ENCODE measurements around the gene TRAPPC12.

TRAPPC12 gene

GRCh38 chr2:3387644-3388411 is 8.3 kb downstream of the TRAPPC12 start:
- Mint-ChIP-seq H3K36me3 (ENCODE audit: low read depth) (peaks cover 73% of the 10 kb centered on the region), H3K9me3 (no peaks in the 10 kb centered on the region), H3K27me3 (no peaks in the 10 kb centered on the region), H3K27ac (no peak overlapping the region), H3K4me3 (no peak overlapping the region), H3K4me1 (ENCODE audit: low read depth) (peaks cover 38% of the 10 kb centered on the region)
- no peak for DNase-seq

- H3K4me3 Mint-ChIP-seq: no peak overlapping the region
- H3K27me3 Mint-ChIP-seq: no peaks in the 10 kb centered on the region
- peaks cover 41% of the 10 kb centered on the region for H3K4me1 Mint-ChIP-seq (ENCODE audit: low read depth)
- no peak overlapping the region for H3K27ac Mint-ChIP-seq
- no peaks in the 10 kb centered on the region for H3K9me3 Mint-ChIP-seq
- DNase-seq: no peak
- peaks cover 74% of the 10 kb centered on the region for H3K36me3 Mint-ChIP-seq (ENCODE audit: low read depth)
Observed at GRCh38 chr2:3388412-3388738, 8.9 kb downstream of the TRAPPC12 start.

GRCh38 chr2:3389193-3389592 is 9.7 kb downstream of the TRAPPC12 start:
- peaks cover 35% of the 10 kb centered on the region for H3K4me1 Mint-ChIP-seq (ENCODE audit: low read depth)
- H3K9me3 Mint-ChIP-seq: no peaks in the 10 kb centered on the region
- H3K27ac Mint-ChIP-seq: no peak overlapping the region
- H3K27me3 Mint-ChIP-seq: no peaks in the 10 kb centered on the region
- H3K36me3 Mint-ChIP-seq (ENCODE audit: low read depth): peaks cover 74% of the 10 kb centered on the region
- DNase-seq: no peak
- H3K4me3 Mint-ChIP-seq: no peak overlapping the region

- Mint-ChIP-seq H3K27me3 (no peaks in the 10 kb centered on the region), H3K4me1 (ENCODE audit: low read depth) (peaks cover 29% of the 10 kb centered on the region), H3K36me3 (ENCODE audit: low read depth) (peaks cover 75% of the 10 kb centered on the region), H3K27ac (no peak overlapping the region), H3K4me3 (no peak overlapping the region), H3K9me3 (peaks cover 5% of the 10 kb centered on the region)
- no peak for DNase-seq
Observed at GRCh38 chr2:3390041-3390440, 10.5 kb downstream of the TRAPPC12 start.

- H3K27ac Mint-ChIP-seq: no peak overlapping the region
- DNase-seq: no peak
- H3K36me3 Mint-ChIP-seq (ENCODE audit: low read depth): peaks cover 87% of the 10 kb centered on the region
- H3K4me3 Mint-ChIP-seq: no peak overlapping the region
- H3K9me3 Mint-ChIP-seq: peaks cover 19% of the 10 kb centered on the region
- H3K27me3 Mint-ChIP-seq: no peaks in the 10 kb centered on the region
- peaks cover 29% of the 10 kb centered on the region for H3K4me1 Mint-ChIP-seq (ENCODE audit: low read depth)
Observed at GRCh38 chr2:3392216-3392615, 12.7 kb downstream of the TRAPPC12 start.

- peaks cover 23% of the 10 kb centered on the region for H3K4me1 Mint-ChIP-seq (ENCODE audit: low read depth)
- H3K9me3 Mint-ChIP-seq: peaks cover 23% of the 10 kb centered on the region
- DNase-seq: no peak
- H3K27me3 Mint-ChIP-seq: no peaks in the 10 kb centered on the region
- no peak overlapping the region for H3K4me3 Mint-ChIP-seq
- peaks cover 88% of the 10 kb centered on the region for H3K36me3 Mint-ChIP-seq (ENCODE audit: low read depth)
- no peak overlapping the region for H3K27ac Mint-ChIP-seq
Observed at GRCh38 chr2:3396920-3397559, 17.5 kb downstream of the TRAPPC12 start.

- DNase-seq: no peak
- H3K4me1 Mint-ChIP-seq (ENCODE audit: low read depth): peaks cover 18% of the 10 kb centered on the region
- no peaks in the 10 kb centered on the region for H3K27me3 Mint-ChIP-seq
- no peak overlapping the region for H3K27ac Mint-ChIP-seq
- H3K4me3 Mint-ChIP-seq: no peak overlapping the region
- H3K9me3 Mint-ChIP-seq: peaks cover 23% of the 10 kb centered on the region
- peaks cover 90% of the 10 kb centered on the region for H3K36me3 Mint-ChIP-seq (ENCODE audit: low read depth)
Observed at GRCh38 chr2:3398857-3399256, 19.4 kb downstream of the TRAPPC12 start.

GRCh38 chr2:3399381-3399780 is 19.9 kb downstream of the TRAPPC12 start:
- H3K4me1 Mint-ChIP-seq (ENCODE audit: low read depth): peaks cover 21% of the 10 kb centered on the region
- no peak overlapping the region for H3K27ac Mint-ChIP-seq

GRCh38 chr2:3399829-3400228 is 20.3 kb downstream of the TRAPPC12 start:
- no peak for DNase-seq
- no peak overlapping the region for H3K4me3 Mint-ChIP-seq
- no peak overlapping the region for H3K27ac Mint-ChIP-seq

More at GRCh38 chr2:3399381-3399780, 19.9 kb downstream of the TRAPPC12 start:
- peaks cover 90% of the 10 kb centered on the region for H3K36me3 Mint-ChIP-seq (ENCODE audit: low read depth)
- no peak for DNase-seq
- no peak overlapping the region for H3K4me3 Mint-ChIP-seq
- H3K27me3 Mint-ChIP-seq: no peaks in the 10 kb centered on the region
- H3K9me3 Mint-ChIP-seq: peaks cover 23% of the 10 kb centered on the region

GRCh38 chr2:3403587-3404334 is 24.3 kb downstream of the TRAPPC12 start:
- Mint-ChIP-seq H3K27me3 (no peaks in the 10 kb centered on the region), H3K36me3 (ENCODE audit: low read depth) (peaks cover 82% of the 10 kb centered on the region), H3K9me3 (no peaks in the 10 kb centered on the region), H3K4me1 (ENCODE audit: low read depth) (peaks cover 18% of the 10 kb centered on the region), H3K27ac (no peak overlapping the region), H3K4me3 (no peak overlapping the region)
- DNase-seq: no peak

More at GRCh38 chr2:3399829-3400228, 20.3 kb downstream of the TRAPPC12 start:
- Mint-ChIP-seq H3K4me1 (ENCODE audit: low read depth) (peaks cover 21% of the 10 kb centered on the region), H3K27me3 (no peaks in the 10 kb centered on the region), H3K9me3 (peaks cover 20% of the 10 kb centered on the region), H3K36me3 (ENCODE audit: low read depth) (peaks cover 90% of the 10 kb centered on the region)

- H3K36me3 Mint-ChIP-seq (ENCODE audit: low read depth): peaks cover 82% of the 10 kb centered on the region
- no peaks in the 10 kb centered on the region for H3K27me3 Mint-ChIP-seq
- no peak overlapping the region for H3K4me3 Mint-ChIP-seq
- H3K27ac Mint-ChIP-seq: no peak overlapping the region
- no peaks in the 10 kb centered on the region for H3K9me3 Mint-ChIP-seq
- H3K4me1 Mint-ChIP-seq (ENCODE audit: low read depth): peaks cover 14% of the 10 kb centered on the region
- DNase-seq: no peak
Observed at GRCh38 chr2:3404349-3404894, 24.9 kb downstream of the TRAPPC12 start.

- Mint-ChIP-seq H3K4me3 (no peak overlapping the region), H3K27ac (no peak overlapping the region), H3K36me3 (ENCODE audit: low read depth) (peaks cover 85% of the 10 kb centered on the region), H3K4me1 (ENCODE audit: low read depth) (peaks cover 14% of the 10 kb centered on the region), H3K9me3 (no peaks in the 10 kb centered on the region), H3K27me3 (no peaks in the 10 kb centered on the region)
- no peak for DNase-seq
Observed at GRCh38 chr2:3405307-3405706, 25.8 kb downstream of the TRAPPC12 start.

GRCh38 chr2:3405876-3406275 is 26.4 kb downstream of the TRAPPC12 start:
- H3K9me3 Mint-ChIP-seq: no peaks in the 10 kb centered on the region
- no peak overlapping the region for H3K27ac Mint-ChIP-seq
- no peak for DNase-seq
- no peak overlapping the region for H3K4me3 Mint-ChIP-seq
- no peaks in the 10 kb centered on the region for H3K27me3 Mint-ChIP-seq
- peaks cover 15% of the 10 kb centered on the region for H3K4me1 Mint-ChIP-seq (ENCODE audit: low read depth)
- peaks cover 82% of the 10 kb centered on the region for H3K36me3 Mint-ChIP-seq (ENCODE audit: low read depth)

- Mint-ChIP-seq H3K36me3 (ENCODE audit: low read depth) (peaks cover 84% of the 10 kb centered on the region), H3K27ac (no peak overlapping the region), H3K4me1 (ENCODE audit: low read depth) (peaks cover 19% of the 10 kb centered on the region), H3K4me3 (no peak overlapping the region), H3K9me3 (no peaks in the 10 kb centered on the region), H3K27me3 (no peaks in the 10 kb centered on the region)
- no peak for DNase-seq
Observed at GRCh38 chr2:3406501-3406900, 27.0 kb downstream of the TRAPPC12 start.

Measured in activated T-cell treated with anti-CD3 and anti-CD28 coated beads, Interleukin-2, amount 50 U/mL, for 24 hours (primary cell).